SK-N-MC (cell line): Measurements from ENCODE around the gene ALDH1L1.

ENCODE experiments used
- DNase-seq: peaks from one replicate; pipeline ENCODE4 v3.0.0-alpha.2; 2011; ENCODE audit warnings: low read depth, low spot score
- H3K27ac ChIP-seq: fragments of 200-600 bp; sonication (generic); 2 replicates; pipeline ENCODE4 v1.5.1; 2016; ENCODE audit warnings: mixed run types
- H3K36me3 ChIP-seq: fragments of 200-600 bp; sonication (generic); 2 replicates; pipeline ENCODE4 v1.6.1; 2017; ENCODE audit warnings: antibody characterized with exemption, low read length, mixed read lengths; ENCODE audit not compliant: insufficient read depth
- H3K4me3 ChIP-seq: fragments of 200-600 bp; sonication (generic); 2 replicates; pipeline ENCODE4 v1.5.1; 2016
- H3K9ac ChIP-seq: fragments of 200-600 bp; sonication (generic); 2 replicates; pipeline ENCODE4 v1.8.0; 2017; ENCODE audit warnings: mixed run types, mixed read lengths; ENCODE audit not compliant: insufficient read length
- H3K9me3 ChIP-seq: fragments of 200-600 bp; sonication (generic); 2 replicates; pipeline ENCODE4 v1.6.1; 2017; ENCODE audit warnings: low read depth, mild to moderate bottlenecking, antibody characterized with exemption, low read length, moderate library complexity, mixed read lengths
- EZH2 ChIP-seq: fragments of 200-600 bp; sonication (generic); IDR thresholded peaks from one replicate; pipeline ENCODE4 v1.6.1; 2017; ENCODE audit warnings: antibody characterized with exemption
- FOXP2 ChIP-seq: optimal IDR thresholded peaks from 2 replicates; pipeline ENCODE3; 2011; ENCODE audit warnings: mild to moderate bottlenecking, moderate library complexity; ENCODE audit not compliant: insufficient read depth; ENCODE audit errors: extremely low read length, control extremely low read depth
- POLR2AphosphoS5 ChIP-seq: IDR thresholded peaks from 2 replicates; pipeline ENCODE4 v1.6.1; 2012; ENCODE audit warnings: mild to moderate bottlenecking, low read depth, low read length, borderline replicate concordance

ALDH1L1 gene

GRCh38 chr3:126130981-126131745 is 49.2 kb downstream of the ALDH1L1 start:
- H3K9me3 ChIP-seq, result no peaks in the 10 kb centered on the region
- TF ChIP-seq POLR2AphosphoS5 (no peak), FOXP2 (no peak), EZH2 (no peak)
- no peaks in the 10 kb centered on the region for H3K36me3 ChIP-seq
- no peak overlapping the region for H3K27ac ChIP-seq
- no peak overlapping the region for H3K9ac ChIP-seq
- H3K4me3 ChIP-seq, result no peak overlapping the region
- no peak for DNase-seq

GRCh38 chr3:126130081-126130855 is 50.1 kb downstream of the ALDH1L1 start:
- no peaks in the 10 kb centered on the region for H3K36me3 ChIP-seq
- DNase-seq, result no peak
- TF ChIP-seq EZH2 (no peak), FOXP2 (no peak), POLR2AphosphoS5 (no peak)
- H3K4me3 ChIP-seq, result no peak overlapping the region
- H3K27ac ChIP-seq, result no peak overlapping the region
- no peaks in the 10 kb centered on the region for H3K9me3 ChIP-seq
- no peak overlapping the region for H3K9ac ChIP-seq

GRCh38 chr3:126129398-126129891 is 50.9 kb downstream of the ALDH1L1 start:
- Histone ChIP-seq H3K36me3 (no peaks in the 10 kb centered on the region), H3K27ac (no peak overlapping the region), H3K4me3 (no peak overlapping the region), H3K9me3 (no peaks in the 10 kb centered on the region), H3K9ac (no peak overlapping the region)
- DNase-seq, result no peak
- TF ChIP-seq FOXP2 (no peak), POLR2AphosphoS5 (no peak), EZH2 (no peak)

- H3K9me3 ChIP-seq, result no peaks in the 10 kb centered on the region
- no peak overlapping the region for H3K9ac ChIP-seq
- H3K27ac ChIP-seq, result no peak overlapping the region
- DNase-seq, result no peak
- H3K36me3 ChIP-seq, result no peaks in the 10 kb centered on the region
- TF ChIP-seq POLR2AphosphoS5 (no peak), FOXP2 (no peak), EZH2 (no peak)
- H3K4me3 ChIP-seq, result no peak overlapping the region
These were observed 51.6 kb downstream of the ALDH1L1 start for GRCh38 chr3:126128504-126129397.

- DNase-seq, result no peak
- no peak for TF ChIP-seq FOXP2
- no peak for TF ChIP-seq POLR2AphosphoS5
- TF ChIP-seq EZH2, result no peak
- Histone ChIP-seq H3K27ac (no peak overlapping the region), H3K4me3 (no peak overlapping the region), H3K9ac (no peak overlapping the region), H3K9me3 (no peaks in the 10 kb centered on the region), H3K36me3 (no peaks in the 10 kb centered on the region)
These were observed 52.5 kb downstream of the ALDH1L1 start for GRCh38 chr3:126127904-126128303.

GRCh38 chr3:126127452-126127851 is 52.9 kb downstream of the ALDH1L1 start:
- Histone ChIP-seq H3K27ac (no peak overlapping the region), H3K4me3 (no peak overlapping the region), H3K36me3 (no peaks in the 10 kb centered on the region), H3K9me3 (no peaks in the 10 kb centered on the region), H3K9ac (no peak overlapping the region)
- no peak for TF ChIP-seq FOXP2
- TF ChIP-seq EZH2, result no peak
- no peak for TF ChIP-seq POLR2AphosphoS5
- no peak for DNase-seq

GRCh38 chr3:126126811-126127431 is 53.5 kb downstream of the ALDH1L1 start:
- Histone ChIP-seq H3K27ac (no peak overlapping the region), H3K36me3 (no peaks in the 10 kb centered on the region), H3K4me3 (no peak overlapping the region), H3K9ac (no peak overlapping the region), H3K9me3 (no peaks in the 10 kb centered on the region)
- TF ChIP-seq FOXP2 (no peak), POLR2AphosphoS5 (no peak), EZH2 (no peak)
- DNase-seq, result no peak
